Transverse colon (tissue), 4 donors: Measurements from ENCODE around the gene KRT3.

Experiments used
- EP300 ChIP-seq: sonication (generic); formaldehyde crosslinking; IDR thresholded peaks from one replicate; pipeline ENCODE4 v1.6.1; 2017; ENCODE audit warnings: antibody characterized with exemption, low read depth
- POLR2A ChIP-seq: fragments of 450-650 bp; IDR thresholded peaks from one replicate; pipeline ENCODE4 v1.6.1; 2016; ENCODE audit warnings: antibody characterized with exemption, mild to moderate bottlenecking, moderate library complexity
- POLR2AphosphoS5 ChIP-seq, 3 donors: sonication (generic); formaldehyde crosslinking; IDR thresholded peaks; one replicate each; pipeline ENCODE4 v1.6.1; 2016; ENCODE audit warnings: antibody characterized with exemption in 3 of 3
- TF ChIP-seq, protein P1 (sequence below), 5 experiments: fragments of 200-600 bp in 3 of 5; fragments of 450-650 bp in 2 of 5; sonication (generic) in 3 of 5; IDR thresholded peaks; 1 replicate in 2 of 5; 2 replicates in 3 of 5; pipeline ENCODE4 v1.5.1; 2016 to 2017; ENCODE audit warnings: antibody characterized with exemption in 5 of 5, inconsistent platforms in 3 of 5, mild to moderate bottlenecking in 2 of 5, moderate library complexity in 1 of 5

- TF ChIP-seq POLR2A (no peak), POLR2AphosphoS5 (IDR thresholded peaks at IDR 0.05) (no peak), EP300 (no peak)
- TF ChIP-seq, protein P1, sequence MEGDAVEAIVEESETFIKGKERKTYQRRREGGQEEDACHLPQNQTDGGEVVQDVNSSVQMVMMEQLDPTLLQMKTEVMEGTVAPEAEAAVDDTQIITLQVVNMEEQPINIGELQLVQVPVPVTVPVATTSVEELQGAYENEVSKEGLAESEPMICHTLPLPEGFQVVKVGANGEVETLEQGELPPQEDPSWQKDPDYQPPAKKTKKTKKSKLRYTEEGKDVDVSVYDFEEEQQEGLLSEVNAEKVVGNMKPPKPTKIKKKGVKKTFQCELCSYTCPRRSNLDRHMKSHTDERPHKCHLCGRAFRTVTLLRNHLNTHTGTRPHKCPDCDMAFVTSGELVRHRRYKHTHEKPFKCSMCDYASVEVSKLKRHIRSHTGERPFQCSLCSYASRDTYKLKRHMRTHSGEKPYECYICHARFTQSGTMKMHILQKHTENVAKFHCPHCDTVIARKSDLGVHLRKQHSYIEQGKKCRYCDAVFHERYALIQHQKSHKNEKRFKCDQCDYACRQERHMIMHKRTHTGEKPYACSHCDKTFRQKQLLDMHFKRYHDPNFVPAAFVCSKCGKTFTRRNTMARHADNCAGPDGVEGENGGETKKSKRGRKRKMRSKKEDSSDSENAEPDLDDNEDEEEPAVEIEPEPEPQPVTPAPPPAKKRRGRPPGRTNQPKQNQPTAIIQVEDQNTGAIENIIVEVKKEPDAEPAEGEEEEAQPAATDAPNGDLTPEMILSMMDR (IDR thresholded peaks at IDR 0.05), result no peak
Observed at GRCh38 chr12:52801773-52802172, 5.9 kb upstream of the KRT3 start.
